HepG2 (cell line): ENCODE results near the gene MYLK.

Source experiments
- CEBPB ChIP-seq: IDR thresholded peaks from 2 replicates; pipeline ENCODE4 v1.6.1; 2011; ENCODE audit warnings: low read depth, low read length, improper control_type of control experiment, borderline replicate concordance
- GTF2F1 ChIP-seq: fragments of 150-350 bp; IDR thresholded peaks from 2 replicates; pipeline ENCODE4 v1.6.1; 2014; ENCODE audit warnings: low read length
- JUN ChIP-seq: sonication (generic); formaldehyde crosslinking; IDR thresholded peaks from 2 replicates; pipeline ENCODE4 v1.4.0; 2020; ENCODE audit warnings: mild to moderate bottlenecking, missing genetic modification reagents
- ZNF235 ChIP-seq: sonication (generic); formaldehyde crosslinking; IDR thresholded peaks from 2 replicates; pipeline ENCODE4 v1.8.1; 2023; ENCODE audit warnings: mild to moderate bottlenecking, missing genetic modification reagents, borderline replicate concordance

DNA sequence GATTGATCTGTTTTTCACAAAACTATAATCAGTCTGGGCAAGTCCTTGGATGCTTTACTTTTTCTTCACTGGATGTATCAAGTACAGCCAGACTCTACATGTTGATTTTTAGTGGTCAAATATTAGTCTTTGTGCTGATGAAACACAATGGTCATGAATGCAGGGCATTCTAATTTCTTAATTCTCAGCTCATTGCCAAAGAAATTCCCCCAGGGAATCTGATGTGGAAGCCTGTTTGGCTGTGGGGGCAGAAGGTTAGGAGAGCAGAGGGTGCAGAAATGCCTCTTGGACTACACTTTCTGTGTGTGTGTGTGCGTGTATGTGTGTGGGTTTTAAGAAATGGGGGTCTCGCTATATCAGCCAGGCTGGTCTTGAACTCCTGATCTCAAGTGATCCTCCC, 250.6 kb downstream of the MYLK start:
- TF ChIP-seq JUN (CRISPR knock-in tag) (no peak), GTF2F1 (no peak), CEBPB (no peak), ZNF235 (no peak)
